ELR (cell line): Measurements from ENCODE around the gene KRT16.
"Not testable (repeated sequence)": the region's sequence is repeated elsewhere in the genome, so short reads cannot be mapped to it uniquely, and the experiment has no call there.

Experiments used
- DNase-seq: peaks from one replicate; pipeline ENCODE4 v3.0.0-alpha.2; 2015; ENCODE audit warnings: low read depth

The KRT16 gene

DNA sequence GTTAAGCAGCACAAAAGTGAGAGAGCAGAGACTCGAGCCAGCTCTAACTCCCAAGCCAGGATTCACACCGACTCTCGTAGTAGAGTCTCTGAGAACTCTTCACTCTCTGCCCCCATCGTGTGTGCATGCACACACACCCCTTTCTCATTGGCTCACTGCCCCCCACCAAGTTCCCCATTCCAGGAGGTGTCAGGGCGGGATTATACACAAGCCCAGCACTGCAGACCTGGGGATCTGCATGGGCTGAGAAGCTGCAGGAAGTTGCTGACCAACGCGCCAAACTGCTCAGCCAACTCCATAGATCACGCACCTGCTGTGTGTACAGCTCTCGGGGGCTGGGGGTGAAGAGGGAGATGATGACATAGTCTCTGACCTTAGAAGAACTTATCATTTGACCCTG, 2.2 kb upstream of the KRT16 start:
- DNase-seq: not testable (repeated sequence)

DNA sequence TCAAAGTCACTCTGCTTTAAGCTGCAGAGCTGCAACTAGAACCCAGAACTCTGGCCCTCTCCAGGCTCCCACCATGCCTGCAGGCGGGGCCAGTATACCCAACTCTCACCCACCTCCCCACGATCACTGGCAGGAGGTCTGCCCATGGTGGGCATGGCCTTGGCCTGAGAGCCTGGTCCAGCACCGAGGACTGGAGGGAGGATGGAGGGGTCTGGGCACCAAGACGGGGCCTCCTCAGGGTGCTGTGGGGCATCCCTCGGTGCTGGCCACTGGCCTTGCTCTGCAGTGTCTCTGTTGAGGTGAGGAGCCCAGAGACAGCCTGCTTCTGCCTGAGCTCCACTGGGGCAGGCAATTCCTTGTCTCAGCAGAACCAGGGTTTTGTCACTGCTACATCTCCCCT, 1.5 kb upstream of the KRT16 start:
- DNase-seq: no peak

DNA sequence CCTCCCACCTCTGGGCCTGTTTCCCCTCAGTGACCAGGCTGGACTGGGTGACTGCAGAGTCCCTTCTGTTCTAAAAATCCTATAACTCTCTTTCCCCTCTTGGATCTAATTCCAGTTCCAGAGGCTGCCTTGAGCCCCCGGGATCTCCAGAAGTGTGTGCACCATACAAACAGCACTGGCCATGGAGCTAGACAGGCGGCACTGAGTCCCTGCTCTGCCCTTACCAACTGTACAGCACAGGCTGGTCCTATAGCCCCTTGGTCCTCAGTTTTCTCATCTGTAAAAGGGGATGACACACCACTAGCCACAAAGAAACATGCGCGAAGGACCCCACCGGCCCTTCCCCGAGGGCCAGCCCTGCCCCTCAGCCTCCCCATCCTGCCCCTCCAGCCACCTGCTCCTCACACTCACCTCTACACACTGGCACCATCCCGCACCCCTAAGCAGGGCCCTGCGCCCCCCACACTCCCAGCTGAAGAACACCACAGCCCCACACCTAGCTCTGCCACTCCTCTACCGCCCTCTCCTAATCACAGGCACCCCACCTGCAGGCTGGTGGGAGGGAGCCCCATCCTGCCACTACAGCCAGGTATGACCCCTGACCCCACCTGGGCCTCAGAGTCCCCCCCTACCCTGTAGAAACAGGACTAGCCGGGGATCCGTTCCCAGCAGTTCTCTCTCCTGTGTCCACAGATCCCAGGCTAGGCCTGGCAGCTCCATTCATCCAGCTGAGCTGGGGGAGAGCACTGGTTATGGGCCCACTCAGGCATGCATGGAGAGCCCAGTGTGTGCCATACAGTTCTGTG, 913 bp upstream of the KRT16 start:
- no peak for DNase-seq

GRCh38 chr17:41610965-41611640, 1.5 kb downstream of the KRT16 start:
- no peak for DNase-seq

GRCh38 chr17:41610061-41610517, 2.5 kb downstream of the KRT16 start:
- not testable (repeated sequence) for DNase-seq

- not testable (repeated sequence) for DNase-seq
Measured at GRCh38 chr17:41606930-41607329, 5.6 kb downstream of the KRT16 start.

DNA sequence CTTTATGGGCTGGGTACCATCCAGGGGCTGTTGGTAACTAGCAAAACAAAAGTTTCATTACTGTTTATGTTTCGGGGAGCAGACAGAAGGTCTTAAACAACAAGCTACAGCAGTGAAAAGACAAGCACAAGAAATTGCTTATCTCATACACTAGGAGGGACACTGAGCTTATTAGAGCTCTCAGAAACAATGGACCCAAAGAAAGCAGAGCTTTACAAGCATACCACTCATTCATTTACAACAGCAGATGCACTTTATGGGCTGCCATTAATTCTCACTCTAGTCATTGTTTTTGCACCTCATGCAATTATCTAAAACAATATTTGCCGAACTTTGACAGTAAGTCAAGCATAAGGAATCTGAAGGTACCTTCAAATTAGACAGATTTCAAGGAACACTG, 10.0 kb downstream of the KRT16 start:
- no peak for DNase-seq

DNA sequence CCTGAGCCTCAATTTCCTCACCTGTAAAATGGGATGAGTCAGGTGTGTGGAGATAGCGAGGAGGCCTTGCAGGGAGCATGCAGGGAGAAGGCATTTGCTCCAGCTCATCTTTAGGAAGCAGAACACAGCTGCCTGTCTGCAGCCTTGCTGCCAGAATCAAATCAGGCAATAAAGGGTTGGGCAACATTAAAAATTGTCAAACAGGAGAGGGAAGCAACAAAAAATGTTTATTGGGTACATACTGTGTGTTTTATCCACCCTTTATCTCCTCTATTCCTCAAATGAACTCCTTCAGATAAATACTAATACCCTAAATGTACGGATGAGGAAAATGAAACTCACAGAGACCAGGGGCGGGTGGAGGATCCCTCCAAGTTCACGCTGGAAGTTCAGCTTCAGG, 12.2 kb downstream of the KRT16 start:
- no peak for DNase-seq

- DNase-seq: no peak
Measured at GRCh38 chr17:41599680-41600079, 12.9 kb downstream of the KRT16 start.

GRCh38 chr17:41595585-41595984, 17.0 kb downstream of the KRT16 start:
- no peak for DNase-seq

DNA sequence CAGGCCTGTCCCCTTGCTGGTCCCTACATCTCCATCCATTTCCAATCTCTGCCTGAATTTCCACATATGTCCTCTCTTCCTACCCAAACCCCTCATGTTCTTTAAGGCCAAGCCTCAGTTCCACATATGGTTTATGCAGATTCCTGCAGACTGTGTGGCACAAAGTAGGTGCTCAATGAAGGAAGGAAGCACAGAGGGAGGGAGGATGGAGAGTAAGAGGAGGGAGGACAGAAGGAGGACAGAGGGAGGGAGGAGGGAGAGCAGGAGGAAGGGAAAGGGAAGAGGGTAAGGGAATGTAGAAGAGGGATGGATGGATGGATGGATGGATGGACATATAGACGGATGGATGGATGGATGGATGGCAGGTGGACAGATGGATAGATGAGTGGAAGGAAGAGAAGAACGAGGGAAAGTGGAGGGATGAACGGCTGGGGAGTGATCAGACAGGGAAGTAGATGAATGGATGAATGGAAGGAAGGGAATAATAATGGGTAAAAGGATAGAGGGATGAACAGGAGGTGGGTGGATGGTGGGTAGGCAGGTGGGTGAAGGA, 18.1 kb downstream of the KRT16 start:
- no peak for DNase-seq

GRCh38 chr17:41593306-41593981, 19.1 kb downstream of the KRT16 start:
- no peak for DNase-seq

- no peak for DNase-seq
Measured at GRCh38 chr17:41592601-41593305, 19.8 kb downstream of the KRT16 start.

DNA sequence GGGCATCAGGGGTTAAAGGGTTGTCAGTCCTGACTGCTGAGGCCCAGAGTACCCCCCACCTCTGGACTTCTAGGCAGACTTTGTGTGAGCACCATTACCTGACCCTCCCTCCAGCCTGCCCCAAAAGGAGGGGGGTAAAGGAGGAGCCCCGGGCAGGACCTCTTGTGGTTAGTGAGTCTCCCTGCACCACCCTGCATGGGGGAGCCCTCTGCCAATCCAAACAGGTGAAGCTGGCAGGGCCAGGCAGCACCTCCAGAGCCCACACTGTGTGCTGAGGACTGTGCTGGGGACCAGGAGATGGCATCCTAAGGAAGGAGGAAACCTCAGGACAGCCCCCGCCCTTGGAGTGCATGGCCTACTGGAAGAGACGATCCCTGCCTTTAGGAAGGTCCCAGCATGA, 23.3 kb downstream of the KRT16 start:
- no peak for DNase-seq

GRCh38 chr17:41588126-41588810, 24.3 kb downstream of the KRT16 start:
- no peak for DNase-seq

DNA sequence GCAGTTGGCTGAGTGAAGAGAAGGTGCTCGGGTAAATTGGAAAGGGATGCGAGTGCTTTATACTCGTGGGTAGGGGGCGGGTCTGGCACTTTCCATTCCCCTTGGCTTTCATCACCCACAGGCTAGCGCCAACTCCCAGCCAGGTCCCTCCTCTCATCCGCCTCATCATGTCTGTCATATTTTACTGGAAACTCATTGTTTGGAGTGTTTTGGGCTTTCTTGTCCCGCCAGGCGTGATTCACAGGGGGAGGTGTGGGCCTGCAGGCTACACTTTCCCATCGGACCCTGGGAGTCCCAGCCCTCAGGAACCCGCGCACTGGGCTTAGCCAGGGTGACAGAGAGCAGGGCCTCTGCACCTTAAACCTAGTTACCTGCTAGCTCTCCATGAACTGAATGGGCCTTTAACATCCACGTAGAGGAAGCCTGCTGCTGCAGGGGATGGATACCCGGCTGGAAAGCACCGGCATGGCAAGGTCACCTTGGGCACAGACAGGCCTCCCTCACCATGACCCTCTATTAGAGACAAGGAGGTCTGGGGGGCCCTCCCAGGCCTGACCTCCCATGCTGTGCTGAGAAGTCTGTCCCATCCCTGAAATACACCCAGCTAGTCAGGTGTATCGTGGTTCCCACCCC, 25.6 kb downstream of the KRT16 start, which contains the start of gene KRT14:
TSS of gene KRT14 (minus strand) at position 33 of the 633 bp plus-strand sequence. CDS start 61 bp downstream, outside the sequence.
- no peak for DNase-seq

DNA sequence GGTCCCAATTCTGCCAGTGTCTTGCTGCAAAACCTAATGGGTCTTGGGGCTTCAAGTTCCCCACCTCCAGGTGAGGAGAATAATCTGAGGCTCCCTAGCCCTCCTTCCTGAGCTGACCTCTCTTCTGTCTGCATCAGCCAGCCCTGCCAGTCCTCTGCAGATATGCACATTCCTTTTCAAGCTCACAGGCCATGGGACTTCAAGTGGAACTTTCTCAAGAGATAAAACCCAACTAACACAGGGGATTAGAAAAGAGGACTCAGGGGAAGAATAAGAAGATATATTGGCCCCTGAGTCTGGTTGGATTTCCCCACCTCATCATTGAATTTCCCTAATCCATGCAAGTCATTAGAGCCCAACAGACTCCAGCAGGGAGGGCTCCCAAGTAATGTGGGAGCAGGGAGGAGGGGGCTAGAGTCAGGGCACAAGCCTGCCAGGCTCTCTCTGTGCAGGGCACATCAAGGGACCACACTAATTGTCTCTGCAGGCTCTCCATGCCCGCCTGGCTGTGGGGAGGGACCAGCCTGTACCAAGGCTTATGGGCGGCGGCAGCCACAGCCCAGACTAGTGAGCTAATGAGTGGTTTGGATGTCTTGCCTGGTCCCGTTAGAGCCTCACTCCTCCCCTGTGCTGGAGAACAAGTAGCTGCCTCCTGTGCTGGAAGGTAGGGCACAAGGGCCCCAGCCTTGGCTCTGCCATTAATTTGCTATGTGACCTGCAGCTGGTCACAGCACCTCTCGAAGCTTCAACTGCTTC, 27.1 kb downstream of the KRT16 start:
- no peak for DNase-seq

GRCh38 chr17:41584331-41584927, 28.1 kb downstream of the KRT16 start:
- DNase-seq: not testable (repeated sequence)
